ENCODE measurements around the gene TMEM174.

TMEM174 gene

DNA sequence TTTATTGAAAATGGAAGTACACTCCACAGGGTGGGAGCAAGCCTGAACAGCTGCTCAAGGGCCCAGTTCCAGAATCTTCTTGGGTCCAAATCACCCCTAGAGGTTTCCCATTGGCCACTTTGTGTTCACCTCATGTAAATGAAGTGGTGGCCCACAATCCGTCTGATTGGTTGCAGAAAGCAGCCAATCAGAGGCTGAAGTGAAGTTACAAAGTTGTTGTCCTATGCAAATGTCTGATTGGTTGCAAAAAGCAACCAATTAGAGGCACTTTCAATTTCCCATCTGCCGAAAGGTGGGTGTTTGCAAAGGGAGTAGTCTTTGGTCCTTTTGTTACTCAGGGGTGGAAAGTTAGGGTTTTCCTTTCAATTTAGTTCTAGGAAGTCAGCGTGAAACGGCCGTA lies 43.9 kb upstream of the TMEM174 start:
- Histone ChIP-seq H2AFZ (ENCODE audit: low read depth, low read length) (no peak overlapping the region), H3K4me3 (ENCODE audit: low read depth in 1 of 2, low read length in 2 of 2) (no peak overlapping the region), H3K9ac (ENCODE audit: low read depth, low read length) (no peak overlapping the region), H3K9me3 (ENCODE audit: insufficient read depth, low read length, severe bottlenecking) (no peaks in the 10 kb centered on the region), H3K27ac (ENCODE audit: low read length) (no peak overlapping the region), H3K36me3 (ENCODE audit: insufficient read depth, low read length) (no peaks in the 10 kb centered on the region), H3K4me1 (ENCODE audit: insufficient read depth, low read length) (no peaks in the 10 kb centered on the region), H3K4me2 (ENCODE audit: insufficient read depth, low read length) (no peak overlapping the region), H3K79me2 (ENCODE audit: insufficient read depth, low read length) (no peaks in the 10 kb centered on the region), H4K20me1 (ENCODE audit: insufficient read depth, low read length) (0 out of 2 replicates have a peak, but pooled peaks cover 5% of the 10 kb centered on the region), H3K27me3 (ENCODE audit: insufficient read depth, low read length, poor library complexity) (peaks cover 19% of the 10 kb centered on the region)
- no peak for ATAC-seq (ENCODE audit: insufficient read depth, low read depth)
- DNase-seq, result no peak
- no peak for TF ChIP-seq EZH2 (IDR thresholded peaks at IDR 0.05; ENCODE audit: borderline replicate concordance, low read depth, low read length, severe bottlenecking)
- TF ChIP-seq, protein P1, sequence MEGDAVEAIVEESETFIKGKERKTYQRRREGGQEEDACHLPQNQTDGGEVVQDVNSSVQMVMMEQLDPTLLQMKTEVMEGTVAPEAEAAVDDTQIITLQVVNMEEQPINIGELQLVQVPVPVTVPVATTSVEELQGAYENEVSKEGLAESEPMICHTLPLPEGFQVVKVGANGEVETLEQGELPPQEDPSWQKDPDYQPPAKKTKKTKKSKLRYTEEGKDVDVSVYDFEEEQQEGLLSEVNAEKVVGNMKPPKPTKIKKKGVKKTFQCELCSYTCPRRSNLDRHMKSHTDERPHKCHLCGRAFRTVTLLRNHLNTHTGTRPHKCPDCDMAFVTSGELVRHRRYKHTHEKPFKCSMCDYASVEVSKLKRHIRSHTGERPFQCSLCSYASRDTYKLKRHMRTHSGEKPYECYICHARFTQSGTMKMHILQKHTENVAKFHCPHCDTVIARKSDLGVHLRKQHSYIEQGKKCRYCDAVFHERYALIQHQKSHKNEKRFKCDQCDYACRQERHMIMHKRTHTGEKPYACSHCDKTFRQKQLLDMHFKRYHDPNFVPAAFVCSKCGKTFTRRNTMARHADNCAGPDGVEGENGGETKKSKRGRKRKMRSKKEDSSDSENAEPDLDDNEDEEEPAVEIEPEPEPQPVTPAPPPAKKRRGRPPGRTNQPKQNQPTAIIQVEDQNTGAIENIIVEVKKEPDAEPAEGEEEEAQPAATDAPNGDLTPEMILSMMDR (IDR thresholded peaks at IDR 0.05; ENCODE audit: borderline replicate concordance, extremely low read depth, low read length, poor library complexity, severe bottlenecking), result no peak

DNA sequence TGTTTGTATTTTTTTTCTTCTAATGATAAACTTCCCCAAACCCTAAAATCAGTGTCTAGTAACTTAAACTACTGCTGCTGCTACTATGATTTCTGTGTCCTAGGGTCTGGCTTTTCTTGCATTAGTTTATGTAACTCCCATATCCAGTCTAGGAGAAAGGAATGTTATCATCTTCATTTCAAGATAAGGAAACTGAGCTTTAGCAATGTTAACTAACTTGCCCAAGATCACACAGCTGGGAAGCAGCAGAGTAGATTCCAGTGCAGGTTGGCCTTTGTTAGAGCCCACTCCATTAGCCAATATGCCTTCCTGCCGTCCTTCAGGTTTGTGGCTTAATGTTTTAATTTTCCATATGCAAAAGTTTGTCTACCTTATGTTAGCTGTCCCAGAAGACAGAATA lies 42.2 kb upstream of the TMEM174 start:
- no peak for ATAC-seq (ENCODE audit: insufficient read depth, low read depth)
- no peak overlapping the region for H3K4me3 ChIP-seq (ENCODE audit: low read depth in 1 of 2, low read length in 2 of 2)
- no peak overlapping the region for H3K27ac ChIP-seq (ENCODE audit: low read length)
- no peak for DNase-seq
- H3K27me3 ChIP-seq (ENCODE audit: insufficient read depth, low read length, poor library complexity), result peaks cover 19% of the 10 kb centered on the region
- no peak overlapping the region for H2AFZ ChIP-seq (ENCODE audit: low read depth, low read length)
- no peak overlapping the region for H3K4me2 ChIP-seq (ENCODE audit: insufficient read depth, low read length)
- H4K20me1 ChIP-seq (ENCODE audit: insufficient read depth, low read length), result 0 out of 2 replicates have a peak, but pooled peaks cover 5% of the 10 kb centered on the region
- H3K36me3 ChIP-seq (ENCODE audit: insufficient read depth, low read length), result no peaks in the 10 kb centered on the region
- H3K9ac ChIP-seq (ENCODE audit: low read depth, low read length), result no peak overlapping the region
- H3K9me3 ChIP-seq (ENCODE audit: insufficient read depth, low read length, severe bottlenecking), result no peaks in the 10 kb centered on the region
- no peaks in the 10 kb centered on the region for H3K4me1 ChIP-seq (ENCODE audit: insufficient read depth, low read length)
- no peak for TF ChIP-seq EZH2 (IDR thresholded peaks at IDR 0.05; ENCODE audit: borderline replicate concordance, low read depth, low read length, severe bottlenecking)
- TF ChIP-seq, protein P1 (IDR thresholded peaks at IDR 0.05; ENCODE audit: borderline replicate concordance, extremely low read depth, low read length, poor library complexity, severe bottlenecking), result no peak
- H3K79me2 ChIP-seq (ENCODE audit: insufficient read depth, low read length), result no peaks in the 10 kb centered on the region

DNA sequence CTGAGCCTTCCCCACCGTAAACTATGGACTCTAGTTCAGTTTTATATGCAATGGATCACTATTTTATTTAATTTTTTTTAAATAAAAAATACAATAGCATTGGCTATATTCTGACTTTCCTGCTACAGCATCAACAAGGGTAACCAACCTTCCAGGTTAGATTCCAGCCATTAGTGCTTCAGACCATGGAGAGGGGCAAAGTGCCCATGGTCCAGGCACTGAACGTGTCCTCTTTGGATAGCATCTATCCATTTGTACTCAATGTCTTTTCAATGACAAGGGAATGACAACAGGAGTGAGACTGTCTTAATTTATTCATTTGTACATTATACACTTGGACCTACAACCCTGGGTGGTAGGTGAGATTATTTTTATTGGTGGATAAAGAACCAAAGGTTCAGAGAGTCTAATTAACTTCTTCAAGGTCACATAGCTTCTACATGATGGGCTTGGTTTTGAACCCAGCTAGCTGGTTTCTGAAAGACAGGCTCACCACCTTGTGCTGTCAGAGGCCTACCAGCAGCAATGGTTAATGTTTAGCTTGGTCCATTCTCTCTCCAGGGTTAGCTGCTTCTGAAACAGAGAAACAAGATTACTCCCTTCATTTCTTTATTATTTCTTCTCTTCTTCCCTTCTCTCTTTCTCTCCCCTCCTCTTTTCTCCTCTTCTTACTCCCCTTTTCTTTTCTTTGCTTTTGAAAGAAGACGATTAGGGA lies 41.1 kb upstream of the TMEM174 start:
- Histone ChIP-seq H3K9ac (ENCODE audit: low read depth, low read length) (no peak overlapping the region), H3K4me3 (ENCODE audit: low read depth in 1 of 2, low read length in 2 of 2) (no peak overlapping the region), H3K27me3 (ENCODE audit: insufficient read depth, low read length, poor library complexity) (peaks cover 15% of the 10 kb centered on the region), H2AFZ (ENCODE audit: low read depth, low read length) (no peak overlapping the region), H3K79me2 (ENCODE audit: insufficient read depth, low read length) (no peaks in the 10 kb centered on the region), H3K36me3 (ENCODE audit: insufficient read depth, low read length) (no peaks in the 10 kb centered on the region), H3K27ac (ENCODE audit: low read length) (no peak overlapping the region), H3K4me2 (ENCODE audit: insufficient read depth, low read length) (no peak overlapping the region), H4K20me1 (ENCODE audit: insufficient read depth, low read length) (0 out of 2 replicates have a peak, but pooled peaks cover 5% of the 10 kb centered on the region), H3K4me1 (ENCODE audit: insufficient read depth, low read length) (no peaks in the 10 kb centered on the region), H3K9me3 (ENCODE audit: insufficient read depth, low read length, severe bottlenecking) (no peaks in the 10 kb centered on the region)
- ATAC-seq (ENCODE audit: insufficient read depth, low read depth) (no peak), DNase-seq (no peak)
- TF ChIP-seq EZH2 (IDR thresholded peaks at IDR 0.05; ENCODE audit: borderline replicate concordance, low read depth, low read length, severe bottlenecking), result no peak
- TF ChIP-seq, protein P1 (IDR thresholded peaks at IDR 0.05; ENCODE audit: borderline replicate concordance, extremely low read depth, low read length, poor library complexity, severe bottlenecking), result no peak

All from DND-41 (cell line).